NCI-H2081 treated with DMSO at 0.1 percent for 48 hours (cell line): ENCODE results near the gene SLIT3.

Experiments
- DNase-seq: peaks from one replicate; lab custom pipeline; 2025; lab: John Stamatoyannopoulos, UW

SLIT3 gene

GRCh38 chr5:168961681-168962080 is 339.3 kb downstream of the SLIT3 start:
- DNase-seq: no peak

DNA sequence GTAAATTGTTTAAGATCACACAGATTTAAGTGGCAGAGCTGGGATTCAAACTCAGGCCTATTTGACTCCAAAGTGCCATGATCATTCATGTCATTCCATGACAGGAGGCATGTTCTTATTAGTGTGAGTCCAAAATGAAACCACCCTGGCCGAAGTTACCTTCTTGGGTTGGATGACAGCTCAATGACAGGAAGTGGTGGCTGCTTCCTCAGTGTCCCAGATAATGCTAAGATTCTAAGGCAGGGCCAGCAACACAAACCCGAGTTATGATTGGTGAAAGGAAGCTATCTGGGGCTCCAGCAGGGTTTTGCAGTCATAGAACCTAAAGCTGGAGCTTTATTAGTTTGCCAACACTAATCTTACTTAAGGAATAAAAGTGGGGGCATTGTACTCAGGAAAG is 340.4 kb downstream of the SLIT3 start:
- no peak for DNase-seq

GRCh38 chr5:168953351-168953750 is 347.6 kb downstream of the SLIT3 start:
- no peak for DNase-seq

DNA sequence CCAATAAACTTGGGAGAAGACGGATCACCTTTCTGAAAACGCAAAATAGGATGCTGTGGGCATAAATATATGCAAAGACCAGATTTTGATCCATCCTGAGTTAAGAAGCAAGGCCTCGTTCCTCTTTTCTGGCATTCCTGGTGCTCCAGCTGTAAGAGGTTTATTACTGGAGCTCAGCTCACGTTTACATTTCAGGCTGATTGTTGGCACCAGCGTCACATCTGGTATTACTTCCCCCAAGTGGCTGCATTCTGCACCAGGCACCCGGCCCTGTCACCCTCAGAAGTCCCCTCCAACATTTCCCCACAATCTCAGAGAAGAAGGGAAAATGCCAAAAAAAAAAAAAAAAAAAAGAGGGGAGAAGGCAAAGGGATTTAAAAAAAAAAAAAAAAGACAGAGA is 348.7 kb downstream of the SLIT3 start:
- DNase-seq: no peak

- no peak for DNase-seq
Measured at GRCh38 chr5:168951769-168952168, 349.2 kb downstream of the SLIT3 start.

DNA sequence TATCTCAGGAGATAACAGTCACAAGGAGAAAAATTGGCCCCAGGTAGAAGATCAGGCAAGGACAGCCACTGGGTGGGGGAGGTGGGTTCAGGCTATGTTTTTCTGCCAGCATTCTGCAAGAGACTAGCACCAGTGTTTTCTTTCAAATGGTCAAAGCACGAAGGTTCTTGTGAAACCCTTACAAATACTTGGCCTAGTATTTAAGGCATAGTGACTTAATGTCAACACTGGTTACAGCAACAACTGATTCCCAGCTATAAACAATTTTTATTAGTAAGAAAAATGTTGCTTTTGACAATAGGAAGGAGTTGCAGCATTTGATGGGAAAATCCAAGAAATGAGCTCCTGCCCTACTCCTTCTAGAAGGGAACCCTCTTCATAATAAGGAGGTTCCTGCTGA is 349.6 kb downstream of the SLIT3 start:
- DNase-seq: no peak

DNA sequence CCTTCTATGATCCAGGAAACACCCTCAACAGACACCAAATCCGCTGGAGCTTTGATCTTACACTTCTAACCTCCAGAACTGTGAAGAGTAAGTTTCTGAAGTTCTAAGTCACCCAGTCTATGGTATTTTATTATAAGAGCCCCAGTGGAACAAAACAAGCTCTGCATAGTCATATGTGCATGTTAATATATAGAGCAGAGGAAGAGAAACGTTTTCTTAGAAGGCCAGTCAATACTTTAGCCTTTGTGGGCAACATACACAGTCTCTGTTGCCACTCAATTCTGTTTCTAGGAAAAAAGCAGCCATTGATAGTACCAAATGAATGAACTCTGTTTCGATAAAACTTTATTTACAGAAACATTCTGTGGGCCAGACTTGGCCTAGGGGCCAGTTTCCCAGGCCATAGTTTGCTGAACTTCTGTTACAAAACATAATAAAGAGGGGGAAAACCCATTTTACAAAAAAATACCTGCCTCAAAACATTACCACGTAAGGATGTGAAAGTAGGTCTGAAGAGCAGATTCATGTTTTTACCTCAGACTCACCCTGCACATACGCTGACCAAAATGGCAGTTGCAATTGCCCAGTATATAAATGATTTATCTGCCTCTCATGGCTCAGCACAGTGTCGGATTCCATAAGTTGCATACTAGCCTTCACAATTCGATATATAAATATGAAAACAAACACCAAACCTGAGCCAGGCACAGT is 350.5 kb downstream of the SLIT3 start:
- DNase-seq: no peak

- no peak for DNase-seq
Measured at GRCh38 chr5:168948746-168949145, 352.2 kb downstream of the SLIT3 start.

- DNase-seq: no peak
Measured at GRCh38 chr5:168947212-168947868, 353.6 kb downstream of the SLIT3 start.

GRCh38 chr5:168946363-168946762 is 354.6 kb downstream of the SLIT3 start:
- DNase-seq: no peak

DNA sequence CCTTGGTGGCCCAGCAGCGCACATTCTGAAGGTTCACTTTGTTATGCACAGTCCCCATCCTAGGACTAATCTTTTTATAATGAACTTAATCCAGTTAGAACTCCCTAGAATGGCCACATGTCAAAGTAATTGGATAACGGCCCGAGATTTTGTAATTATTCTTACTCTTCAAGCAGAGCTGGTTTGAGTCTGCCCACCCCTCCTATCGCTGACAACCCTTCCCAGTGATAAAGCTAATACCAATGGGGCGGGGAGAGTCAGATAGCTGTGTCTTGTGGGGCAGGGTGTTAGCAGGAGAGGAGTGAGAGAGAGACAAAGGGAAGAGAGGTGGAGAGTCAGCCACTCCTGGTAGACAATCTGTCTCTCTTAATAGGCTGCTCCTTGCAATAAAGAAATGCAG is 356.9 kb downstream of the SLIT3 start:
- no peak for DNase-seq

- DNase-seq: no peak
Measured at GRCh38 chr5:168943091-168943884, 357.7 kb downstream of the SLIT3 start.

DNA sequence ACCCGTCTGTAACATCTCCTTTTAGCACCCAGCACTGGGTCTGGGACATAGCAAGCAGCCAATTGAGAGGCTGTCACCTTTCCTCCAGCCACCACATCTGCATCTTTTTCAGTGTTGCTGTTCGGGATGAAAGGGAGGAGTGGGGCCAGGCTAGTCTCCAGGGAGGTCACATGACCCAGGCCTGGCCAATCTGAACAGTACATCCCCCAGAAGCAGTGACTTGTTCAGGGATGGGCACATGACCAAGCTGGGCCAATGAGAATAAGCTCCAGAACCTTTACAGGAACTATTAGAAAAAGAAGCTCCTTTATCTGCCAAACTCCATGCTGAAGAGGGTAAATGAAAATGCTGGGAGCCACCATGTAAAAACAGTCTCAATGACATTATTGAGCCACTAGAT is 359.0 kb downstream of the SLIT3 start:
- no peak for DNase-seq

DNA sequence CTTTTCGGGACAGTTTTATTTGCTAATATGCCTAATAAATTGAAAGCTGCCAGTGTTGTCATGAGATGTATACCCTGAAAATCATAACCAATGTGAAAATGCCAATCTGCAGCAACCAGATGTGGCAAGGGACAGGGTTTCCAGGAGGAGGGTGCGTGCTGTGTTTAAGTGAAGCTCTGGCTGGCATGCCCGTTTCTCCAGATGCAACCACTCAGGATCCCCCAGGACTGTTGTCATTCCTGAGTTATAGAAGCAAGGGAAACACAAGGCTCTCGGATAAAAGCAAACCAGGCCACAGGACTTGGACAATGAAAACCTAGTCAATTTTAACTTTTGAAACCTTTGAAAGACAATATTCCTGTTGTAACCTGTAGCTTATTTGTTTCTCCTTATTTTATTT is 360.2 kb downstream of the SLIT3 start:
- DNase-seq: no peak

GRCh38 chr5:168939887-168940544 is 360.9 kb downstream of the SLIT3 start:
- no peak for DNase-seq

DNA sequence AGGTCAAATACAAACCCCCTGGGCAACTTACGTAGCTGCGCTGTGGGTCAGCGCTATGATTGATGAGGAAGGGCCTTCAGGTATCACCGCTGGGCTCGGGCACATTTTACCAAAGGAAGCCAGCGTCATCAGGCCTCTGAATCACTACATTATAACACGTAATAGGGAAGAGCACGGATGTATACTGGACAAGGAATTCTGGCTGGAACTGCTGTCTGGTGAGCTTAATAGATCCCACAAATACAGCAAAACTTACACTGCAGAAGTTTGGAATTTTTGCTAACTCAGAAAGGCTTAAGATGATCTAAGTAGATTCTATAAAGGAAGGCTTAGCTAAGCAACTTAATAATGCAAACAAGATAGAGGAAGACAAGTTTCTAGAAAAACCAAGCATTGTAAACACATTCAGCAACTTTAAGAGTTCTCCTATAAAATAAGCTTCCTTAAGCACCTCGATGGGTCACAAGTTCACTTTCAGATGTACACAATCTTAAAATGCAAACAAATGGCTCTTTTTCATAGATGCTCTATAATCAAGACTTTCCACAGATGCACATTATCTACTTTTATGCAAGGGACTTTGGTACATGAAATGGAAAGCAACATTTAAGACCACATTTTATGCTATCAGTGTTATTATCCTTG is 361.7 kb downstream of the SLIT3 start:
- no peak for DNase-seq

DNA sequence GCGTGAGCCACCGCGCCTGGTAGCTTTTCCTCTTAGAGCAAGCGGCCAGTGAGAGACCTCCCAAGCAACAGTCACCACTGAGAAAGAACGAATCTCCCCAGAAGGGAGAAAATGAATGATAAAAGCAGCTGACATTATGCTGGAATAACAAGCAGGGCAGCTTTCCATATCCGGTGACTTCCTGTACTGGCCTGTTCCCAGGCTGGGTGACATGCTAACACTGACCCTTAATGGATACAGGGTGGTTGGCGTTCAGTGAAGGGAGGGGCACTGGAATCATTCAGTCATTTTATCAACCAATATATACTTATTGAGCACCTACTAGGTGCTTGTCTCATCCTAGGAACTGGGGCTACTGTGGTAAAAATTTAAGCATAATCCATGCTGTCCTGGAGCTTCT is 364.4 kb downstream of the SLIT3 start:
- DNase-seq: no peak

DNA sequence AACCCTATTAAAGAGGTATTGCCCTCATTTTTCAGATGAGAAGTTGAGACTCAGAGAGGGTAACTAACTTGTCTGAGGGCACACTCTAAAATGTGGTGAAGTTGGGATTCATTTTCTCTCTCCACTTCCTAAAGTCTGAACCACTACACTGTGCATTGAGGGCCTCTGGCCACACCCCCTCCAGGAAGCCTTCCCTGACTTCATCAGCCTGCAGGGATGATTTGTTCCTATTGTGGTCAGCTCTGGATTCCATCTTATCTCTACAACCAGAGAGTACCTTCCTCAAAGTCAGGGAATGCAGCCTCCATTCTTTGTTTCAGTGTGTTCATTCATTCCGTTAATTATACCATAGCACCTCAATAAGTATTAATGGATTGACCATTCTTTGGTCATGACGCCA is 365.8 kb downstream of the SLIT3 start:
- DNase-seq: no peak

- DNase-seq: no peak
Measured at GRCh38 chr5:168934169-168934568, 366.8 kb downstream of the SLIT3 start.

DNA sequence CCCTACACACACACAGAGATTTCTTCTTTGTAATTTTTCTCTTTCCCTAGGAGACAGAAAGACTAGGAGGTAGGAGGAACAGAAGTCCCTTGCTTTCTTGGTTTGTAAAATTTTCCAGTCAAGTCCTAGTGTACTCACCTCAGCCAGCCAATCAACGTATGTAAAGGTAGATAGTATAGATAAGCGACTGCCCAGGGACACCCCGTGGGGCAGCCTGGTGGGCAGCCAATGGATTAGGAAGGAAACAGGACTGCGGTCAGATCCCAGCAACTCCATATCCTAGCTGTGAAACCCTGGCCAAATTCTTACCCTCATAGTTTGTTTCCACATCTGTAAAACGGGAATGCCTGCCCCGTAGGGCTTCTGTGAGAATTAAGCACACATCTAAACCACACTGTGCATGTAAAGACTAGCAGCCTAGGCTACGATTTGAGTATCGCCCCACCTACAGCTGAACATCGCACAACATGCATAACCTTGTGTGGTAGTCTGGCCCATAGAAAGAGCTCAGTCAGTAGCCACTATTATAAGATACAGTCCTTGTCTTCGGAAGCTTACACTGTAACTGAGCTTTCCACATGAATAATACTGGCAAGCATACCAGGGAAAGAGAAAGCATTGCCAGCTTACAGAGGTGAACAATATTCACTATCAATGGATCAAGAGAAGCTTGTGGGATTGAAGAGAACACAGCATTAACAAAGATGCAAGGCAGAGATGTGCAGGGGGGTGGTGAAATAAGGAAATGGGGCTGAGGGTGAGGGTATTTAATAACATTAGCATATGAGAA is 368.3 kb downstream of the SLIT3 start:
- no peak for DNase-seq

DNA sequence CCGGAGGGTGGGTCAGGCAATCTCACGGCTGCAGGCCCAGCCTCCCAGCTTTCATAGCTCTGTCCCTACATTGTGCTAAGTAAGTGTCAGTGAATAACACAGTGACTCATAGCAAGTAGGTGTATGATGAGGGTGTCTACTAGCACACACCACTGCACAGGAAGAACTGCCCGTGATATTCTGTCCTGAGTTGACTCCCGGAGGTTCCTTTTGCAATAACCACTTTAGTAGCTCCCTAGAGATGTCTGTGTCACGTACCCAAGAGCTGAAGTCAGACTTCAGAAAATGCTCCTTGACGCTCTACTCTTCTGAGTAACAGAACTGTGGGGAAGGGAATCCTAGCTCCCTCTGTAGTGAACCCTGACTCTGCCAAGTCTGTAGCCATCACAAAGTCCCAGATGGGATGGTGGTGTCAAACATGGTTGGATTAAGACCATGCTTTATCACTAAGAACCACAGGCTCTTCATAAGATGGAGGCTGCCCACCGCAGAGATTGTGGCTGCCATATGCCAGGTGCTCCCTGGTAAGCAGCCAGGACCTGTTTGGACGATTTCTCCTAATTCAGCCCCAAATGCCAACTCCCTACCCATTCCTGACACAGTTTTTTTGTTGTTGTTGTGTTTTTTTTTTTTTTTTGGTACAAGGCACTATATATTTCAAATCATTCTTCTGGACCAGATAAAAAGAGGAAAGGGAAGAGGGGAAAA is 369.1 kb downstream of the SLIT3 start:
- no peak for DNase-seq
